ENCODE data around the gene NCAPH2.

- TF ChIP-seq CTCF (IDR thresholded peaks at IDR 0.05; ENCODE audit: control extremely low read depth in 1 of 3, insufficient read depth in 1 of 3, low read depth in 1 of 3, low read length in 3 of 3) (no peak), CREB1 (IDR thresholded peaks at IDR 0.05) (no peak)
These were observed 60.6 kb downstream of the NCAPH2 start for GRCh38 chr22:50568626-50569025.

Data from H1 (cell line).